Measurements from ENCODE around the gene AMPD3.

The AMPD3 gene

DNA sequence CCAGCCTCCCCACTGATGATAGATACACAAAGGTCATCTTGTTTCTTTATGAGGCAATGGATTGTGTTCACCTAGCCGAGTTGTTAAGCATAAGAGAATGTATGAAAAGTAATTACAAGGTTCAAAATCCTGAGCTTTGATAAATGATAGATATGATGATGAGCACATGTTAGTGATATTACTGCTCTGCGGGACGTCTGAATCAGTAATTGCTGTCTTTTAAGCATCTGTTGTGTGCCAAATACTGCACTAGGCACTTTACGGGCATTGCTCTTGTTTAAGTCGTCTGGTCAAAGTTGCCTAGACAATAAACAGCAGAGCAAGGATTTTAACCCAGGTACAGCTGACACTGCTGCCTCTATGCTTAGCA, 86.5 kb downstream of the AMPD3 start:
- DNase-seq = no peak

DNA sequence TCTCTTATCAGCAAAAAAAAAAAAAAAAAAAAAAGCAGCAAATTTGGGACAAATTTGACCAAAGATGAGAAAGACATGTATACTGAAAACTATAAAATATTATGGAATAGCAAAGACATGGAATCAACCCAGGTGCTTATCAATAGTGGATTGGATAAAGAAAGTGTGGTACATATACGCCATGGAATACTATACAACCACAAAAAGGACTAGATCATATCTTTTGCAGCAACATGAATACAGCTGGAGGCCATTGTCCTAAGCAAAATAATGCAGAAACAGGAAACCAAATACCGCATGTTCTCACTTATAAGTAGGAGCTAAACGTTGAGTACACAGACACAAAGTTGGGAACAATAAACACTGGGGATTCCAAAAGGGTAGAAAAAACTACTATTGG, 87.7 kb downstream of the AMPD3 start:
- no peak for DNase-seq

- DNase-seq = no peak
These were observed 88.7 kb downstream of the AMPD3 start for GRCh38 chr11:10543782-10544181.

DNA sequence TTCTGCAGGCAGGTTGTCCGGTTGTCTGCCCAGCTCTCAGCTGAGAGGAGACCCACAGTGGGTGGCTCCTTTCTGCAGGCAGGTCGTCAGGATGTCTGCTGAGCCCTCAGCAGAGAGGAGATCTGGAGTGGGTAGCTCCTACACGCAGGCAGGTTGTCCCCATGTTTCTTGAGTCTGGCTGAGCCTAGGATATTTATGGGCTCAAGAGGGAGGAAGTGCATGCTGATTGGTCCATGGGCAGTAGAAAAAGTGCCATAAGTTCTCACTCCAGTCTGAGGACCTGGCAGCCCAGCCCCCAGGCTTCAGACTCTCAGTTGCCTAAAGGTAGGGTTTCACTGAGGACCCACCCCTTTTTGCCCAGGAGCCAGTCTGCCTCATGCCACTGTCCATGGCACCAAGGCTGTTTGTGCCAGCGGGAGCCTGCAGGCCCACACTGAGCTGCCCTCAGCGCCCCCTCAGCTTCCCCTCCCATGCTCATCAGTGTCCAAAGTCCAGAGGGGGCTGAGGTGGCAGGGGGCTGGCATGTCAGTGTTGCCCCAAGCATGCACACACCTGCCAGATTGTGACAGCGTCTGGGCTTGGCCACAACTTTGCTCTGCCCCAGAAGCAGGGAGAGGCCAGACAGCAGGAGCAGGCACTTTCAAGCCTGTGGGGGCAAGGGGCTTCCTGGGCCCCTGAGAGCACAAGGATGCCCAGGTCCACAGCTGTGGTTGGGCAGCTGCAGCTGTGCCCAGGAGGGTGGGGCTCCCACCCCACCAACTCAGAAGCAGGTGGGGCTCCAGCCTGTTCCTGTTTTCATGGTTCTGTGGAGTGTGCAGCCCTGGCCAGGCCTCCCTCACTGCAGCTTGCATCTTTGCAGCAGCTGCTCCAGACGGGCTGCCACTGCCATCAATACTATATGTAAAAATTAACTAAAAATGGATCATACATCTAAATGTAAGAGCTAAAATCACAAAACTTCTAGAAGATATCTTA, 89.7 kb downstream of the AMPD3 start:
- DNase-seq = no peak

DNA sequence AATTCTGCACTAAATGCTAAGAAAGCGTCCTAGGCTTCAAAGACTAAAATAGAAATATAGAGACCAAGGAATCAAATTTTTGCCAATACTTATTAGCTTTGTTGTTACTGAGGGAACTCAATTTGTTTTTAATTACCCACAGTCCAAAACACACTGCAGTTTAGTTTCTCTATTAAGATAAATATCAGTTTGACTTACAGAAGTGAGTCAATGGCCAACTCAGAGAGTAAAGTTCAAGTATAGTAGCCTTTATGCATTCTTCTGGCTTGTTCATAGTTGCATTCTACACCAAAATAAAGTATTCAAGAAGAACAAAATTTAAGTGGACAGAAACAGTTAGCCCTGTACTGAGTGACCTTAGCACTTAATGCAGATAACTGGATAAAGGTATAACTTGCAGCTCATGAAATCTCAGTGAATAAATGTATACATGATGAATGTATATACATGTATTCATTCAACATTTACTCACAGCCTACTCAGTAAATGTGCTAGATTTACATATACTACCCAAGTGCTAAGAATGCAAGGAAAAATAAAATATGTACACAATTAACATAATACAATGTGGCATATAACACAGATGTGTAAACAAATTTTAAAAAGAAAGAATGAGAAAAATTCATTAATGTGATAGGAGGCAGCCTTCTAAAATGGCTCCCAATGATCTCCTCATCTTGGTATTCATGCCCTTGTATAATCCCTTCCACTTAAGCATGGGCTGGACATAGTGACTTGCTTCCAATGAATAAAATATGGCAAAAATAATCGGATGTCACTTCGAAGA, 95.6 kb downstream of the AMPD3 start:
- DNase-seq = no peak

GRCh38 chr11:10551290-10551592, 96.2 kb downstream of the AMPD3 start:
- DNase-seq = no peak

GRCh38 chr11:10551845-10552352, 96.8 kb downstream of the AMPD3 start:
- no peak for DNase-seq

DNA sequence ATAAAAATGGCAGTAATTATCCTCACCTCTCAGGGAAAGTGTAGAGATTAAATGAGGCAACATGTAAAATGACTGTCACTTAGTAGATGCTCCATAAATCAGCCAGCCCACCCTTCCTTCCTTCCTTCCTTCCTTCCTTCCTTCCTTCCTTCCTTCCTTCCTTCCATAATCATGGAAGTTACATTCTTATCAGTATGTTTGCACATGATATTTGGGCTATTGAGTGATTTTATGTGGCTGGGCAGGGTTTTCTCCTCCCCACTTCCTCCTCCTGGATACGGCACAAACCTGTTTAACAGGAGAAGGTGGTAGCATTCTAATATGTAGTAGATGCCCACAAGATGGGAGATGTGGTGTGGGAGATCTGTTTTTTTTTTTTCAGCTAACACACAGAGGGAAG, 101.5 kb downstream of the AMPD3 start:
- no peak for DNase-seq

Measured in activated CD4-positive, CD25-positive, alpha-beta regulatory T cell treated with anti-CD3 and anti-CD28 coated beads, Interleukin-2, amount 50 U/mL, for 72 hours (primary cell).